Kidney (tissue), 14 donors: ENCODE measurements around the gene CSDE1. TPM values are rescaled to one million over a fixed set of nuclear protein-coding genes. Genes with fewer than 3 reads are reported as not detected.

ENCODE experiments used
- DNase-seq, 5 donors: peaks; one replicate each; pipeline ENCODE4 v3.0.0-alpha.2; 2013 to 2020
- FAIRE-seq: peaks from 2 replicates; lab custom pipeline; 2012; peaks lifted over from hg19 to GRCh38; lab: Jason Lieb, UNC
- H3K27ac ChIP-seq, 2 donors: one replicate each; pipeline ENCODE4 v1.7.0; 2013; ENCODE audit warnings: low read depth in 2 of 2, low read length in 2 of 2, inconsistent platforms in 1 of 2
- H3K27me3 ChIP-seq: one replicate; pipeline ENCODE4 v1.7.1; 2013; ENCODE audit warnings: low read length, inconsistent platforms; ENCODE audit not compliant: control insufficient read depth, insufficient read depth
- H3K36me3 ChIP-seq, 3 donors: one replicate each; pipeline versions ENCODE4 v1.7.0 to v1.7.1; 2013; ENCODE audit warnings: low read length in 3 of 3, control low read depth in 1 of 3, inconsistent platforms in 1 of 3; ENCODE audit not compliant: insufficient read depth in 3 of 3, control insufficient read depth in 2 of 3
- H3K4me1 ChIP-seq, 3 donors: one replicate each; pipeline versions ENCODE4 v1.7.0 to v1.7.1; 2013; ENCODE audit warnings: low read length in 3 of 3, inconsistent platforms in 1 of 3, low read depth in 1 of 3; ENCODE audit not compliant: control insufficient read depth in 2 of 3, insufficient read depth in 2 of 3
- H3K4me3 ChIP-seq, 3 donors: one replicate each; pipeline versions ENCODE4 v1.7.0 to v1.8.1; 2013; ENCODE audit warnings: low read length in 3 of 3, control low read depth in 1 of 3, inconsistent platforms in 1 of 3
- H3K9ac ChIP-seq, 3 donors: one replicate each; pipeline versions ENCODE4 v1.7.0 to v1.7.1; 2013; ENCODE audit warnings: low read length in 3 of 3, control low read depth in 1 of 3, inconsistent platforms in 1 of 3
- H3K9me3 ChIP-seq, 3 donors: one replicate each; pipeline versions ENCODE4 v1.7.0 to v1.7.1; 2013; ENCODE audit warnings: low read length in 3 of 3, control low read depth in 1 of 3, inconsistent platforms in 1 of 3; ENCODE audit not compliant: control insufficient read depth in 2 of 3, insufficient read depth in 1 of 3
- intact Hi-C: fragments of 100-400 bp; cut with DNase I; formaldehyde crosslinking; loops from one replicate; pipeline ENCODE4 v1.11.1; 2022
- polyA plus RNA-seq: library from polyadenylated mRNA; stranded (reverse); fragments of 350-450 nt; fragmentation: Illumina TruSeq; extraction: RNeasy Lipid Tissue Mini Kit (QIAGEN cat#74804); gene quantifications from one replicate; pipeline ENCODE4 v1.2.3, GENCODE V29; 2014; ENCODE audit warnings: low read depth, low replicate concordance; ENCODE audit not compliant: insufficient read depth
- total RNA-seq: library from RNA; stranded (reverse); fragmentation: NEBNext Ultra II Directional; extraction: Animal tissue kit (Norgen Biotek cat#: 25700); gene quantifications from one replicate; pipeline ENCODE4 v1.2.1, GENCODE V29; 2021
- TF ChIP-seq, protein P1 (sequence below): IDR thresholded peaks from 3 replicates; pipeline ENCODE4 v1.5.1; 2012; ENCODE audit warnings: mild to moderate bottlenecking, moderate library complexity, borderline replicate concordance; ENCODE audit not compliant: insufficient read depth; ENCODE audit errors: extremely low read depth
- donor health status: control.
- donor health status: control.
- donor health status: control.
- donor health status: control.
- donor health status: control.
- donor health status: DM: yes; HTN: yes; CAD: no.
- donor health status: Normal renal cell carcinoma (clear cell type).

CSDE1 gene
- total and polyA plus RNA-seq, 2 donors from 2014 or later: 165 to 486 TPM

DNA sequence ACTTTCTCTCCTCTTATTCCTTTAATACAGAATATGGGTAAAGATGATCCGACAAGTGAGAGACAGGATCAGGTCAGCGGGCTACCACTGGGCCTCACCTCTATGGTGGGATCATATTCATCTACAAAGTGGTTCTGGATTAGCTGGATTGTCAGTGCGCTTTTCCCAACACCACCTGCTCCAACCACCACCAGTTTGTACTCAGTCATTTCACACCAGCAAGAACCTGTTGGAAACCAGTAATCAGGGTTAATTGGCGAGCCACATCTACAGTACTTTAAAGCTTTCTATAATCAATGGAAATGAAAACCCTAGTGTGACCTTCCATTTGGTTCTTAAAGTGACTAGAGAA lies 41.9 kb downstream of the CSDE1 start:
- Histone ChIP-seq H3K9ac (peak overlapping the region; percentile 86 to 98 (median 88)), H3K36me3 (peaks cover 5 to 33% (median 30%) of the 10 kb centered on the region in 3 donors), H3K4me1 (peaks cover 0 to 6% (median 0%) of the 10 kb centered on the region in 3 donors), H3K27ac (peak overlapping the region in 1 of 2 donors; percentile 89), H3K27me3 (no peaks in the 10 kb centered on the region), H3K9me3 (no peaks in the 10 kb centered on the region), H3K4me3 (peak overlapping the region; percentile 93 to 99 (median 98))
- FAIRE-seq: no peak
- peak in 1 of 5 donors; percentile 12 for DNase-seq
- TF ChIP-seq, protein P1, sequence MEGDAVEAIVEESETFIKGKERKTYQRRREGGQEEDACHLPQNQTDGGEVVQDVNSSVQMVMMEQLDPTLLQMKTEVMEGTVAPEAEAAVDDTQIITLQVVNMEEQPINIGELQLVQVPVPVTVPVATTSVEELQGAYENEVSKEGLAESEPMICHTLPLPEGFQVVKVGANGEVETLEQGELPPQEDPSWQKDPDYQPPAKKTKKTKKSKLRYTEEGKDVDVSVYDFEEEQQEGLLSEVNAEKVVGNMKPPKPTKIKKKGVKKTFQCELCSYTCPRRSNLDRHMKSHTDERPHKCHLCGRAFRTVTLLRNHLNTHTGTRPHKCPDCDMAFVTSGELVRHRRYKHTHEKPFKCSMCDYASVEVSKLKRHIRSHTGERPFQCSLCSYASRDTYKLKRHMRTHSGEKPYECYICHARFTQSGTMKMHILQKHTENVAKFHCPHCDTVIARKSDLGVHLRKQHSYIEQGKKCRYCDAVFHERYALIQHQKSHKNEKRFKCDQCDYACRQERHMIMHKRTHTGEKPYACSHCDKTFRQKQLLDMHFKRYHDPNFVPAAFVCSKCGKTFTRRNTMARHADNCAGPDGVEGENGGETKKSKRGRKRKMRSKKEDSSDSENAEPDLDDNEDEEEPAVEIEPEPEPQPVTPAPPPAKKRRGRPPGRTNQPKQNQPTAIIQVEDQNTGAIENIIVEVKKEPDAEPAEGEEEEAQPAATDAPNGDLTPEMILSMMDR: no peak
- intact Hi-C loops: no loop called here

DNA sequence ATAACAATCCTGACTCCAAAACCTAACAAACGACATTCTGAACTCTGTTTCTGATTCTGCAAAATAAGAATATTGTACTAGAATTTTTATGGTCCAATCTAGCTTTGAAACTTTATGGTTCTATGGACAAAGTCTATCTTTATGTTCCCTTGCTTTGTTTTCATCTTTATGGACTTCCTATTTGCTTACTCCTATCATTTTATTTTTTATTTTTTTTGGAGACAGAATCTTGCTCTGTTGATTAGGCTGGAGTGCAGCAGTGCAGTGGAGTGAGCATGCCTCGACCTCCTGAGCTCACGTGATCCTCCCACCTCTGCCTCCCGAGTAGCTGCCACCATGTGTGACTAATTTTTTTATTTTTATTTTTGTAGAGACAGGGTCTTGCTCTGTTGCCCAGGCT lies 44.8 kb downstream of the CSDE1 start:
- H3K9me3 ChIP-seq: no peaks in the 10 kb centered on the region
- peaks cover 0 to 6% (median 0%) of the 10 kb centered on the region in 3 donors for H3K4me1 ChIP-seq
- H3K27me3 ChIP-seq: no peaks in the 10 kb centered on the region
- H3K27ac ChIP-seq: no peak overlapping the region
- TF ChIP-seq, protein P1: no peak
- H3K36me3 ChIP-seq: peaks cover 8 to 27% (median 8%) of the 10 kb centered on the region in 3 donors
- H3K9ac ChIP-seq: no peak overlapping the region
- FAIRE-seq: no peak
- DNase-seq: no peak
- intact Hi-C loops: no loop called here
- no peak overlapping the region for H3K4me3 ChIP-seq

DNA sequence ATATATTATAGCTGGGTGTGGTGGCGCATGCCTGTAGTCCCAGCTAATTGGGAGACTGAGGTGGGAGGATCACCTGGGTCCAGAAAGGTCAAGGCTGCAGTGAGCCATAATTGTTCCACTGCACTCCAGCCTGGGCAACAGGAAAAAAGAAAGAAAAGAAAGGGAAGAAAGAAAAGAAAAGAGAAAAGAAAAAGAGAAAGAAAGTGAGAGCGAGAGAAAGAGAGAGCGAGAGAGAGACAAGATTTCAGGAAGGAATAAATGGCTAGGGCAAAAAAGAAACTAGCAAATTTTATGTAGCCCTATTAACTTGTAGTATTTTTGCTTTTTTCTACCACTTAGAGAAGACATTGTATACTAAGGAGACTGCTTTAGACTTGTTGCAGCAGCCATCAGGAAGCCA lies 47.4 kb downstream of the CSDE1 start:
- no peak for FAIRE-seq
- intact Hi-C loops: no loop called here
- no peak overlapping the region for H3K9ac ChIP-seq

More for the DNA sequence above, 47.4 kb downstream of the CSDE1 start:
- Histone ChIP-seq H3K27me3 (no peaks in the 10 kb centered on the region), H3K4me1 (peaks cover 0 to under 1% (median 0%) of the 10 kb centered on the region in 3 donors), H3K9me3 (no peaks in the 10 kb centered on the region), H3K36me3 (peaks cover 12 to 34% (median 23%) of the 10 kb centered on the region in 3 donors), H3K4me3 (no peak overlapping the region), H3K27ac (no peak overlapping the region)
- DNase-seq: no peak
- TF ChIP-seq, protein P1: no peak
